Hematopoietic multipotent progenitor cell (in vitro differentiated cells): ENCODE results near the gene NLGN1. TPM values are rescaled to one million over a fixed set of nuclear protein-coding genes. Genes with fewer than 3 reads are reported as not detected.
A peak's percentile ranks its signal among the peaks of the same experiment; 100 is the strongest.
"Not testable (repeated sequence)": the region's sequence is repeated elsewhere in the genome, so short reads cannot be mapped to it uniquely, and the experiment has no call there.

Source experiments
- DNase-seq, 3 donors: peaks; one replicate each; pipeline ENCODE4 v3.0.0-alpha.2; 2011 to 2015; ENCODE audit warnings: low read depth in 2 of 3, low spot score in 2 of 3
- total RNA-seq: library from RNA; depleted of rRNA; stranded (reverse); fragments of >200 nt; gene quantifications from one replicate; pipeline ENCODE4 v1.2.3, GENCODE V29; 2012

The NLGN1 gene
- total RNA-seq, 1 donor, result 2.2 TPM

DNA sequence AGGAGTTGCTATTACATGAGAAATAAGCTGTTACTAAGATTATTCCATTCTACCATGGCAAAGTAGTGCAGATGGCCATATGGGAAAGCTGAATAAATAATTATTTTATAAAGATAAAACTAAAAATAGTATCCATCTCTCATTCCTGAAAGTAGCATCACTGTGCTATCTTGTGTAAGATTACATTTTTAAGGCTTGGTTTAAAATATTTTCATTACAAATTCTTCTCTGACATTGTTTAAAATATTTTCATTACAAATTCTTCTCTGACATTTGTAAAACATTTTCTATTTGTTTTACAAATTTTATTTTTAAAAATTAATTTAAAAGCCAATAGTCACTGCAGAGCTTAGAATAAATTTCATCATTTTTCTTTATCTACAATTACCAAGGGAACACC is 796.1 kb downstream of the NLGN1 start:
- no peak for DNase-seq

DNA sequence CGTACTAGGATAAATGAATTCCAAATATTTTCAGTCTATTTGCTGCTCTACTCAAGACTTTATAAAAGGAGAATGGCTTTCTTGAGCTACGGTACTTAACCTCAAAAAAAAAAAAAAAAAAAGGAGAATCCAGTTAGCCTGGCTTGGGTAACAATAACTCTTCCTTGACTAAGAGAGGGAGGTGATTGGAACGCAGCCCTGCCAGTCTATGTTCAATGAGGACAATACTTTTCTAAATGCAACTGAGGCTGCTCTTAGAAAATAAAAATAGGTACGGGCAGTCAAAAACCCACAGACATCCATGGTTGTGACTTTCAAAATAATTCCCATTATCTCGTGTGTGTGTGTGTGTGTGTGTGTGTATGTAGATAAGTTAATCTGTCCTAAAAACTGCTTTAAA is 799.9 kb downstream of the NLGN1 start:
- no peak for DNase-seq

DNA sequence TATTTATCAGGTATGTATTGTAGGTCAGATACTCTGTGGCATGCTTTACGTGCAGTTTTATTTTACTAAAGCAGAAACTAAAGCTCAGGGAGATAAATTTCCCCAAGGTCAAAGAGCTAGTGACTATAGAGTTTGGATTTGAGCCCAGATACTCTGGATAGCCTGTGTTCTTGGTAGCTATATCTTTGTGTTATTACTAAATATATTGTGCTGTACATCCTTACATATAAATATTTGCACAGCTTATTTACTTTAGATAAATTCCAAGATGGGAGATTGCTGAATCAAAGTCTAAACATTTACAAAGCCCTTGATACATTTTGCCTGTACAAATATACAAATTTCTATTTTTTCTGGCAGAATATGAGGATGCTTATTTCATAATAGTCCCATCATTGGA is 800.7 kb downstream of the NLGN1 start:
- no peak for DNase-seq

DNA sequence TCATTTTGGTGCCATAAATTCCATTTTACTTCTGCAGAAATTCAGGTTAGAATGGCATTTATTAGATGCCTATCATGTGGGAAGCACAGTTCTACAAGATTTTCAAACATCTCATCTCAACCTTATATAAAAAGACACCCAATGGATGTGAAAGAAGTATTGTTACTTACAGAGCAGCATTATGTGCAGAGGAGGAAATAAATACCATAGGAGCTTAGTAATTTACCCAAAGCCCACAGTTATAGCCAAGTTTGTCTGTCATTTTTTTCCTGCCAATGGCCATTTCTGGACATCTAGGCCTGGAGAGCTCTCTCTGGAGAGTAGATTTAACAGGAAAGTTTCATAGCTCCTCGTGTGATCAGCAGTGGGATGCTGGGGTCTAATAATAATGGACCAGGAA is 802.2 kb downstream of the NLGN1 start:
- no peak for DNase-seq

DNA sequence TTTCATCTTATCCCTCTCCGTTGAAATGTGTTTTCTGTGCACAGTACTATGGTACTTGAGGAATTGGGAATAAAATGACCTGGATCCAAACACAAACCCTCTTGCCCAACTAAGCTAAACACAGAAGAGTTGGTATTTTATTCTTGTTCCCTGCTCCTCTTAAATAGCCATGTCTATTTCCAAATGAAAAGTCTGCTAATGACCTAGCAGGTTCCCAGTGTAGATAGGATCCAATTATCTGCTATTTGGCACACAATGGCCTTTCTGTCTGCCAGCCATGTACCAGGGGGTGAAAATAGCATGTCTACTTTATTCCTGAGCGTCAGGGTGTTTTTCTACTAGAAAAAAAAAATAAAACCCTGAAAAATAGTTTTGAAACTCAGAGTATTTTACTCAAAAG is 804.6 kb downstream of the NLGN1 start:
- DNase-seq, result no peak

DNA sequence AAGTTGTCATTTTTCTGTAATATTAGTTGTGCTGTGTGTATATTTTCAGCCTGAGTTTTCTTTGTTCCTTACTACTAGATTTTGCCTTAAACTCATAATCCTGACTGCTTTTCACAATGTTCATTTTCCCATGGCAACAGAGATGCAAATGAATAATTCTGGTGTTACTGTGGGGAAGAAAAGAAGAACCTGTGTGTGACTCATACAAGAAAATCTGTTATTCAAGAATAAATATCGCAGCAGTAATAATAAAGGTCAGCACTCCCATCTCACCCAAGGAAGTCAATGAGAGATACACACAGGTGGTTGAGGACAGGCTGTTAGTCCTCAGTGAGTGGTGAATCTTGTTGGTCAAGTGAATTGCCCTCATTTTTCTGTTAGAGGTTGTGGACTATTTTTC is 805.0 kb downstream of the NLGN1 start:
- peak in 1 of 3 donors; percentile 29 for DNase-seq

DNA sequence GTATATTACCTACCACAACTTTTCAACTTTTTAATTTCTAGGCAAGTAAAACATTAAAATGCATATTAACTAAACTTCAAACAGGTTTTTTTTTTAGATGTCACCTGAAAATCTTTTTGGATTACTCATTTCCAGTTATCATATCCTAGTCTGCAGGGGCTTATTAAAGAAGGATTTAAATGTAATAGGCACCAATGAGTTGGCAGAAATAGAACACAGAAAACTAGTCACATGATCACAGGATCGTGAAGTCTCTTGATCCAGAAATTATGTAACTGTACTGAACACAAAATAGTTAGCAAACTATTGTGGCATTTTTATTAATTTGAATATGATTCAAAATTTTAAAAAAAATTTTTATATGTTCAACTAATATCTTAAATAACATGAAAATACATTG is 807.2 kb downstream of the NLGN1 start:
- DNase-seq, result no peak

DNA sequence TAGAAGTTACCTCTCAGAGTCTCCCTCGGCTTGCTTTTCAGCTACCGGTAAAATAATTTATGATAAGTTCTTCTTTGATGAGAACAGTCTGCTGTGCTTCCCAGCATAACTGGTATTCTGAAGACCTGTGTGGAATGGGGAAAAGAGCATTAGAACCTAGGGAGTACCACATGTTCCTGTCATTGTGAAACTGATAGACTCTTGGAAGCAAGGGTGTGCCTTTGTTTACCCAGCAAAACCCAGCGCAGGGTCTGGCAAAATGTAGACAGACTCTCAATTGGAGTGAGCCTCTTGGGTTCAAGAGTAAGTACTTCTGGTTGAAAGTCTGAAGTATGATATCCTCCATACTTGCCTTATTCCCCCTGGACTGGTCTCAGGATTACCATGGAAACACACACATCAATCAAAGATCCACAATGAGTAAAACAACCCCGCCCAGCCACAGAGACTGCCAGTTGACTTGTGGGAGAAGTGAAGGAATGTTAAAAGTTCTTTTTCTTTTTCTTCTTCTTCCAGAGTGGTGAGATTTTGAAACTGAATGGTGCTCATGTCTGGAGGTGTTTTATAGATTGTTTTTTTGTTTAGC is 809.2 kb downstream of the NLGN1 start:
- no peak for DNase-seq

DNA sequence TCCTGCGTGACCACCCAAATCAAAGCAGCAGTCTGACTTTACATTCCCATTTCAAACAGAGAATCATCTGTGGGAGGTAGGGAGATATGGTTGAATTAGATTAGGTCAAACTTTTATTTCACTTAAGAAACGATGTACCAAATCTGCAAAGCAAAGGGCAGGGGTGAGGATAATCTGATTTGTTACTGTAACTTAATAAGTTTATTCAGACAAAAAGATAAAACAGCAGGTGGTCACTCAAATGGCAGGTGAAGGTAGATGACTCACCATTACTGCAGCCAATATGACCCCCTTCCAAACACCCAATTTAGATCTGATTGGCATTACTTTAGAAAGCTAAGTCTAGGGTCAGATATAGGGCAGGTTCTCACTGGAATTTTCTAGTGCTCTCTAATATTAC is 810.6 kb downstream of the NLGN1 start:
- DNase-seq, result no peak

DNA sequence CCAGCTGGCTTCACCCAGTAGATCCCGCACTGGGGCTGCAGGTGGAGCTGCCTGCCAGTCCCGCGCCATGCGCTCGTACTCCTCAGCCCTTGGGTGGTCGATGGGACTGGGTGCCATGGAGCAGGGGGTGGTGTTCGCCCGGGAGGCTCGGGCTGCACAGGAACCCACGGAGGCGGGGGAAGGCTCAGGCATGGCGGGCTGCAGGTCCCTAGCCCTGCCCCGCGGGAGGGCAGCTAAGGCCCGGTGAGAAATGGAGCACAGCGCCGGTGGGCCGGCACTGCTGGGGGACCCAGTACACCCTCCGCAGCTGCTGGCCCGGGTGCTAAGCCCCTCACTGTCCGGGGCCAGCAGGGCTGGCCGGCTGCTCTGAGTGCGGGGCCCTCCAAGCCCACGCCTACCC is 814.4 kb downstream of the NLGN1 start:
- not testable (repeated sequence) for DNase-seq

DNA sequence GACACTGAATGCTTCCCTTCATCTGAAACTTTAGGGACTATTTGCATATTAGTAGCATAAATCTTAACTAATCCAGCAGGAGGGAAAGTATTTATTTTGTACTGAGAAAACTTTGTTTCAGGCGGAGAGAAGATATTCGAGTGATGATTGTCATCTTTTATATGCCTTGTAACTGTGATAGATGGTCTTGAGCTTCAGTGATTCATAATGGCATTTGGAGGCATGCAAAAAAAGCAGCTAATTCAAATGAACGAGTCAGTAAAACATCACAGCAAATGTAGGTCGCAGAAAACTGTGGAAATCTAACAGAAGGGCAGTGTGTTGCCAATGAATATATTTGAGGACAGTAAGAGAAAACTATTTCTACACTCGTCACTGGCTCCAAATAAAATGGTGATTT is 817.9 kb downstream of the NLGN1 start:
- DNase-seq, result no peak

DNA sequence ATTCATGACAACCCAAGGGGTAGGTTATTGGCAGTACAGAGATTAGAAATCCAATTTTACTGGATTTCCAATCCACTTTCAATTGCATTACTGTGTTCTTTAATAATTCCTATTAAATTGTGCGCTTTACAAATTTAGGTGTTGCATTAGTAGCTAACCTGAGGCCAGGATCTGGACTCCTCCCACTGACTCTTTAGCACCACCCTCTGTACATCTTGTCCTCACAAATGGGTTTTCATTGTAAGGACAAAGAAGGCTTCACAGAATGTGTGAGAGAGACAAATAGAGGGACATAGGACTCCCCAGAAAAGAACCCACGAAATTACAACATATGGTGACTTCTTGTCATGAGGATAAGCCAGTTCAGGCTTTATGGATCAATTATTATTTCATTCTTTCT is 818.5 kb downstream of the NLGN1 start:
- no peak for DNase-seq

DNA sequence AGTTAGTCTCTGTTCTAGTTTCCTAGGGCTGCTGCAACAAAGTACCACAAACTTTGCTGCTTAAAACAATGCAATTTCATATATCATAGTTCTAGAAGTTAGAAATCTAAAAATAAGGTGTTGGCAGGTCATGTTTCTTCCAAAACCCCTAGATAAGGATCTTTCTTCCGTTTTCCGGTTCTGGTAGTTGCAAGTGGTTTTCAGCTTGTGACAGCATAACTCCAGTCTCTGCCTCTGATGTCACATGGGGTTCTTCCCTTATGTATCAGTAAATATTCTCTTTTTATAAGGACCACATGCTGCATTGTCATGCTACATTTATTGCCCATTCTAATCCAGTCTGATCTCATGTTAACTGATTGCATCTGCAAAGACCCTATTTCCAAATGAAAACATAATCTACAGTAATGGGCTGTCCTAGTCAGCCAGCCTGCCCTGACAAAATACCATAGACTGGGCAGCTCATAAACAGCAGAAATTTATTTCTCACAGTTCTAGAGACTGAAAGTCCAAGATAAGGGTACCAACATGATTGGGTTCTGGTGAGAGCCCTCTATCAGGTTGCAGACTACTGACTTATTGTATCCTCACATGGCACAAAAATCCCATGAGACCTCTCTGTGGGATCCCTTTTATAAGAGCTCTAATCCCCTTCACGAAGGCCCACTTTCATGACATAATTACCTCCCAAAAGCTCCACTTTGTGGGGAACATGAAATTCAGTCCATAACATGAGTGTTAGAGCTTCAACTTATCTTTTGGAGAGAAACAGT is 819.6 kb downstream of the NLGN1 start:
- peak in 2 of 3 donors; percentile 66 to 90 for DNase-seq

DNA sequence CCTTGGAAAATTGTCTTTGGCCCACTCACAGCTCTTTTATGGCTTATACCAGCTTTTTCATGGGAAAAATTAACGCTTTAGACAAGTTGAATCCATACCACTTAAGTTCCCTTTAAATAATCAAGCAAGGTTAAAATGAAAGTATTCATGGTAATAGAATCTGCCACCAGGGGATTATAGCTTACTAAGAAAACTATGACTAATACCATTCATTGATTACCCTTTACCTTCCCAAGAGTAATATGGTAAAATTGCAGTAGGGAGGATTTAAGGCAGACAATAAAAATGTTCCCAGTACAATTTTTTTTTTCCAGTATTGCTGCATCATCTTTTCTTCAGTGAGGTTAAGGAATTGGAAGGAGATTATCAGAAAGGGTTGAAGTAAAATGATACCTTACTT is 820.5 kb downstream of the NLGN1 start:
- DNase-seq, result peak in 1 of 3 donors; percentile 14

DNA sequence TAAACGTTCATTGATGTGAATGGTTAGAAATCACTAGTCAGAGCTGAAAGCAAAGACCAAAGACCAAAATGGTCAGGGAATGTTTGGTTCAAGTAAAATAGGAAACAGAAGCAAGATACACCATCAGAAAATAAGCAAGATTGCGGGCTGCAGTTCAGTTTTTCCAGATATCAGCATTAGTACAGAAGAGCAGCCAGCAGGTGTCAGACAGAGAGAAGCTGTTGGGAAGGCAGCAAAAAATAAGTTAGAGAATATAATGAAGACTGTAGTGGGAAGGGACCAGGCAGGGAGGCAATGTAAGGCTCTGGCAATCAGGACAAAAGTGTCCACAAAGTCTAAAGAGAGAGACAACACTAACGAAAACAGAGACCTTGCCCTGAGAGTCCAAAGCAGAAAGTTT is 822.2 kb downstream of the NLGN1 start:
- no peak for DNase-seq

DNA sequence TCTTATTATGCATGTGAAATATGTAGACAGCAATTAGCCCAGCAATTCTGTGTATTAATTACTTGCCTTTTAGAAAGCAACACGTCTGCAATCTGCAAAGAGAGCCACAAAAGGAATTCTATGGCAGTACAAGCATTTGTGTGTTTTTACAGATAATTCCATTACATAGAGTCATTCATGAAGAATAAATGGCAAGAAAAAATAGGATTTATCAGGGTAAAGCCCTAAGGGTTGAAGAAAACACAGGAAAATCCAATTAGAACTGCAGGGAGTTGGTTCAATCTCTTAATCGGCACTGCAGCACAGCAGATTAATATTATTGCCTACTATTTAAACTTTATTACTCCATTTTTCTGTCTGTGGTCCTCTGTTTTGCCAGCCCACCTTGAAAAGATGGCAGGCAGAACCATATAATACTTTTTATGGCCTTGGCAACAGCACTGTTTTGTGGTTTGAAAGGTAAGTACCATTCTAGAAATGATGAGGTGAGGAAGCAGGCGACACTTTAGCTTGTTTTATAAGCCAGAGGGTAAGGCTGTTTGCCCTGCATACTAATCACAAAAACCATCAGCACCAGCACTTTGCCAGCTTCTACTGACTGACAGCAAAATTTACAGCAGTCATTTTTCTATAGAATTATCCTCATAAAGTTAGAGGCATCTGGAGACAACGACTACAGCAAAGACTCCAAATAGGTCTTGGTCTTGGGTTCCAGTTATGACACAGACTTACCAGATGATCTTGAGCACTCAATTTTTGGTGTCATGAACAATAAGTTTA is 823.4 kb downstream of the NLGN1 start:
- DNase-seq, result peak in 1 of 3 donors; percentile 10

DNA sequence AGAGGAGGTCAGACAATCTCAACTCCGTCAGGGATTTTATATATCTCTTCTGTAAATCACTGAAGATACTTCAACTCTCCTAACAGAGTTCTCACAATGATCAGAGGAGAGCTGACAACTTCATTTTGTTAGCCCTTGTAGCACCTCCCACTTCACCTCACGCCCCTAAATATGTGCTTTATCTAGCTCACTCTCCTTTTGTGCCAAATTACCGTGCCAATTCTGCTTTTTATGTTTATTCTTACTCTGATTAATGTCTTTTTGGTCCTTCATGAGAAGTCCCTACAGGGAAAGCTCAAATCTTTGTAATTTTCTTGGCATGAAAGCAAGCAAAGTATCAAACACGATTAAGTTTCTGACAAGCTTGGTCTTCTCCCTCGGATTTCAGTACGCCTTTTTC is 825.5 kb downstream of the NLGN1 start:
- DNase-seq, result no peak

DNA sequence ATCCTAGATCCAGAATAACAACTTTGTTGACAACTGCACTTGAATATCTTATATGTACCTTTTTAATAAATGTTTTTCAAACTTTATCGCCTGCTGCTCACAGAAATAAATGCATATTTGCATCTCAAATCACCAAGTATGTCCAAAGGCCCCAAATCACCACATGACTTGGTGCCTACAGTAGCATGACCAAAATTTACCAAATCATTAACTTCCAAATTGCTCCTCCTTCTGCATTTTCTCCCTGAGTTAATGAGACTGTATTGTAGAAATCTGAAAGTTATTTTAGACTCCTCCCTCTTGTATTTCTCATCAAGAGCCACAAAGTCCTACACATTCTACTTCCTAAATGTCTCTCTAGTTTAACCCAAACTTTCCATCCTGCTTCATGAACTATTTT is 826.1 kb downstream of the NLGN1 start:
- DNase-seq, result no peak

DNA sequence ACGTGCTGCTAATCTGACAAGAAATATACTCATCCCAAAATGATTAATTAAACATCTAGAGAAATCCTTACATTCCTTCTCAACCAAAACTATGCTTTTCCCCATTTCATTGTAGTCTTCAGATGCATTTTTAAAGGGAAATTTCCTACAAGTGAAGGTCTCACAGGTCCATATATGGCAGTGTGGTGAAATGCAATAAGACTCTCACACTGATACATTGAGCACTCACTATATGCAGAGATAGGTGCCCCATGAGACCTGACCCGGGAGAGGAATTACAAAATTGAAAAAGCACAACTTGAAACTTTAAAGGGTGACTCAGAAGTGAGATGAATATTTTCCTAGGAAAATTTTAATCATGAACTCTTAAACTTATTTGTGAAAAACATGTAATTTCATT is 832.4 kb downstream of the NLGN1 start:
- no peak for DNase-seq

DNA sequence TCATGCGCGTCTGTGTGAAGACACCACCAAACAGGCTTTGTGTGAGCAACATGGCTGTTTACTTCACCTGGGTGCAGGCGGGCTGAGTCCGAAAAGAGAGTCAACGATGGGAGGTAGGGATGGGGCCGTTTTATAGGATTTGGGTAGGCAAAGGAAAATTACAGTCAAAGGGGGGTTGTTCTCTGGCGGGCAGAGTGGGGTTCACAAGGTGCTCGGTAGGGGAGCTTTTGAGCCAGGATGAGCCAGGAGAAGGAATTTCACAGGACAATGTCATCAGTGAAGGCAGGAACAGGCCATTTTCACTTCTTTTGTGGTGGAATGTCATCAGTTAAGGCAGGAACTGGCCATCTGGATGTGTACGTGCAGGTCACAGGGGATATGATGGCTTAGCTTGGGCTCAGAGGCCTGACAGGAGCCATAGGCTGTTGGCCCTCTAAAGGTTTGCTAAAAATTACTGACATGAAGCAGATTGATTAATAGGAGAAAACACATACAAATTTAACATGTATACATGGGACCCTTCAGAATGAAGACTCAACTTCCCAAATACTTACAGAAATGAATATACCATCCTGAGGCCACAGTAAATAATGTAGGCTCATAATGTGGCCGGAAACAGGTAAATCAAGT is 834.6 kb downstream of the NLGN1 start:
- not testable (repeated sequence) for DNase-seq

DNA sequence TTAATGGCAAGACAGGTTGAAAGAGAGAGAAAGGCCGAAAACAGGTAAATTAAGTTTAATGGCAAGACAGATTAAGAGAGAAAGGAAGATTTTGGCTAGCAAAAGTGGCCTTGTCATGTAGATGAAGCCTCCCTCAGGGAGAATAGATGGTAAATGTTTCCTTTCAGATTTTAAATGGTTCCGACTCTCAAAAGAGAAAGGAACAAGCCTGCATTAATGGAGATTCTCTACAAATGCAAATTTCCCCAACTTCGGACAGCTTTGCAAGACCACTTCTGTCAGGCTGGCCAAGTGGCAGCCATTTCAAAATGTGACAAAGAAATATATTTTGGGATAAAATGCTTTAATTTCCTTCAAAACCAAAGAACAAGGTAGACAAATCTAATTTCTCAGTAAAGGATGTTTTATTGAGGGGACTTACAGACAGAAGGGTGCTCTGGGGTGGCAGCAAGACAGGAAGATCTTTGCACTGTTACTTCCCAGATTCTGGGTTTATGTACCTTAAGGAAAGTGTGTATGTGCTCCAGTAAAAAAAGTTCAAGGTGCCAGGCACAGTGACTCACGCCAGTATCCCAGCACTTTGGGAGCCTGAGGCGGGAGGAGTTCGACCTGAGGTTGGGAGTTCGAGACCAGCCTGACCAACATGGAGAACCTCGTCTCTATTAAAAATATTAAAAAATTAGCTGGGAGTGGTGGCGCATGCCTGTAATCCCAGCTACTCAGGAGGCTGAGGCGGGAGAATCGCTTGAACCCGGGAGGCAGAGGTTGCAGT is 835.3 kb downstream of the NLGN1 start:
- DNase-seq, result no peak
